ELR (cell line): ENCODE results near the gene TBC1D5.

Experiments
- DNase-seq: peaks from one replicate; pipeline ENCODE4 v3.0.0-alpha.2; 2015; ENCODE audit warnings: low read depth

TBC1D5 gene

DNA sequence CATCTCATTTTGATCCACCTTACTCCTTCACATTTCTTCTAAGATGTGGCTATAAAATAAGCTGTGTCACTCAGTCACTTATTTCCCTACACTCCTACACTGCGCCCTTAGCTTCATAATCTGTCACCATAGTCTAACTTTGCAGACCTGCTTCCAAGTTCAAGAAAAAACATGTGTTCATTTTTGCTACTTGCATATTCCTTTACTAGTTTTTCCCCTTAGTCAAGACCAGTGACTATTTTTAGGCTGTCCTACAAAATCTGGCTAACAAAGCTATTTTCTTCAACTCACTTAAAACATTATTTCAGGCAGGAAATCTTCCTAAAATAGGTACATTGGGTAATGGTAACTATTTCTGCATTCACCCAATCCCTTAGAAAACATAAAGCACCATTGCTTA is 272.5 kb downstream of the TBC1D5 start:
- DNase-seq: no peak

DNA sequence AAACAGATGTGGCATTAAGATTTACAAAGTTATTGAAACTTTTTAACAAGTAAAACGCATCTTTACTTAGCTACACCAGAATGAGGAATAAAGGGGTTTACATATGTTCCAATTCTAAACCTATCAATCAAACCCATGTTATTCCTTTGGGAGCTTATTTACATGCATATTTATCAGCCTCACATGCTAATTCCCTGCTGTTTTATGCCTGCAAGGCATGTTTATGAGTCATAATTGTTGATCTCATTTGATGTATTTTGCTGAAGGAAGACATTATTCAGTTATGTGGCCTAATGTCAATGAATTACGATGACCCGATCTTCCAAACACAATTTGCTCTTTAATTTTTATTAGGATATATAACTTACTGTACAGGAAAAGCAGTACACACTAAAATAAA is 272.9 kb downstream of the TBC1D5 start:
- DNase-seq: peak; percentile 60

- DNase-seq: peak; percentile 75
Measured at GRCh38 chr3:17466028-17466427, 276.4 kb downstream of the TBC1D5 start.

DNA sequence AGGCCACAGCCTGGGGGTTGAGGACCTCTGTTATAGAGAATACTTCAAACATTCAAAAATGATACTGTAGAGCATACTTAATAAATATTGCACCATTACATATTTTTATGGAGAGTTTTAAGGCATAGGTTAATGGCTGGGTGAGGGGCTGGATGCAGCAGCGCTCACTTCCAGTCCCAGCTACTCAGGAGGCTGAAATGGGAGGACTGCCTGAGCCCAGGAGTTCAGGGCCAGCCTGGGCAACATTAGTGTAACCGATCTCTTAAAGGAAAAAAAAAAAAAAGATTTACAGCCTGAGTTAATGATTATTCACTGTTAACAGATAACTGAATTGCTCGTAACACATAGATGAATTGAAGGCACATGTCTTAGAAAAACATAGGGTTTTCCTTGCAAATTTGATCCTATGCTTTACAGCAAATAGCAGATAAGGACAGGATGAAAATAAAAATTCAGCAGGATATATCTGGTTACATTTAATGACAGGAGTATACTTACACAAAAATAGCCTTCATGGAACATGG is 282.9 kb downstream of the TBC1D5 start:
- DNase-seq: no peak

- no peak for DNase-seq
Measured at GRCh38 chr3:17456650-17457049, 285.8 kb downstream of the TBC1D5 start.

- no peak for DNase-seq
Measured at GRCh38 chr3:17456046-17456445, 286.4 kb downstream of the TBC1D5 start.

- no peak for DNase-seq
Measured at GRCh38 chr3:17444865-17445264, 297.6 kb downstream of the TBC1D5 start.

DNA sequence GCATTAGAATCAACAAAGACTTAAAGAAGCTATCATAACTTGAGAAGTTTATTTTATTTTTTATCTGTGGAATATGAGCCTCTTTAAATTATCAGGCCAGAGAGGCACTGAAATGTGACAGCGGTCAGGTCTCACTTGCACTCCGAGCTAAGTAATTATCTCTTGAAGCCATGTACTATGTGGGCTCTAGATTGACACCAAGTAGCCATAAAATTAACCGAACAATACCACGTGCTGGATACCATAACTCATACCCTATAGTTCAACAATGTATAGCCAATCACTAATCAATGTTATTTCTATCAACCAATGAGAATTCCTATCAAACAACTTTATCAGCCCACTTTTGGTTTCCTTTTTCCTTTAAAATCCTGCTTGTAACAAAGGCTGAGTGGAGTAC is 299.3 kb downstream of the TBC1D5 start:
- DNase-seq: no peak

GRCh38 chr3:17442332-17443049 is 299.9 kb downstream of the TBC1D5 start:
- DNase-seq: peak; percentile 2

GRCh38 chr3:17433876-17434275 is 308.6 kb downstream of the TBC1D5 start:
- DNase-seq: no peak

DNA sequence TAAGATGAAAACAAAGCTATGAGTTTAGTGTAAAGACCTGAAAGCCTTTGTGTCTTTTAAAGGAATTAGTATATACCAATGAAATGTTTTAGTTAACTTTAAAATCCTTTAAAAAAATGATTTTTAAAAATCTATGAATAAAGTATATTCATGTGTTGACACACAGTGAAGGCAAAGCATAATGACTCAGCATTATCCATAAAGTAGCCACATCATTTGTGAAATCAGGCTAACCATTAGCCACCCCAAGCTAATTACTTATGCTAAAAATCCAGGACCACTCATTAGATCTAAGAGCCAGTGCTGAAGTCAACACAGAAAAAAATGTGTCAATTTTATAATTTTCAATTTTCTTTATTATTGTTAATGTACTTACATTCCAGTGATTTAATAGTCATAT is 310.2 kb downstream of the TBC1D5 start:
- DNase-seq: peak; percentile 11

GRCh38 chr3:17431484-17432045 is 310.9 kb downstream of the TBC1D5 start:
- DNase-seq: no peak

GRCh38 chr3:17431004-17431403 is 311.4 kb downstream of the TBC1D5 start:
- DNase-seq: peak; percentile 57

GRCh38 chr3:17430582-17430981 is 311.8 kb downstream of the TBC1D5 start:
- DNase-seq: no peak

GRCh38 chr3:17423786-17424536 is 318.5 kb downstream of the TBC1D5 start:
- no peak for DNase-seq

DNA sequence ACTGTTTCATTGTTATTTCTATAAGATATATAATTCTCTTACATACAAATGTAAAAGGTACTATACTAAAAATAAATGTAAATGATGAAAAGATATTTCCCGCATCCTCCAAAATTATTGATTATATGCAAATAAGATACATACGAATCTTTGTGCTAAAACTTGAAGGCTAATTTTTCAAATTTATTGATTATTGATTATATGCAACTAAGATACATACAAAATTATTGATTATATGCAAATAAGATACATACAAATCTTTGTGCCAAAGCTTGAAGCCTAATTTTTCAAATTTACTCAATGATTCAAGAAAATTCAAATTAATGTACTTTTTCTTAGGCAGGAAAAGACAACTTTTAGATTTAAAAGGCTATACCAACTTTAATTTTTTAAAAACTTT is 319.8 kb downstream of the TBC1D5 start:
- DNase-seq: no peak

- peak; percentile 19 for DNase-seq
Measured at GRCh38 chr3:17420668-17421067, 321.8 kb downstream of the TBC1D5 start.

- DNase-seq: peak; percentile 68
Measured at GRCh38 chr3:17412950-17413530, 329.4 kb downstream of the TBC1D5 start.

DNA sequence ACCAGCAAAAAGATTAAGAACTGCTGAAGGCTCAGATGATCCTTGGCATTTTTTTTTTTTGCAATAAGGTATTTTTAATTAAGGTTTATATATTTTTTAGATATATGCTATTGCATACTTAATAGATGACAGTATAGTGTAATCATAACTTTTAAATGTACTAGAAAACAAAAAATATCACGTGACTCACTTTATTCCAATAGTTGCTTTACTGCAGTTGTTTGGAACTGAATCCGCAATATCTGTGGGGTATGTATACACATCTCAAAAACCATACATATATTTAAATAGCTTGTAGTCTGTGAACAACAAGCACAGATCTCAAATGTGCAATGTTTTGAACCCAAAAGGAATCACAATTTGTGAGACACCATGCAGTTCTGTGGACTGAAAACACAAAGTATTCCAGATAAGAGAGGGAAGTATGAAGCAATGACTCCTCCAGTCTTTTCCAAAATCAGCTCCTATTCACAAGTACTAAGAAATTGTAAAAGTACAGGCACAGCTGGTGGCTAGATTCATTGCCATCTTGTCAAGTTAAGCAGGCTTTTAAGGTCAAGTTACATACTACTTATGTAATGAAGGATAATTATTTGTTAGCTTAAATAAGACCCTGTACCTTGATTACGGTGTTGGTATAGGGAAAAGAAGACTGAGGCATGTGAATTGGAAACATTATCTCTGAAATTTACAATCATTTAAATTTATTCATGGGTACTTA is 331.1 kb downstream of the TBC1D5 start:
- DNase-seq: no peak

- DNase-seq: no peak
Measured at GRCh38 chr3:17407576-17407975, 334.9 kb downstream of the TBC1D5 start.

- no peak for DNase-seq
Measured at GRCh38 chr3:17404548-17404947, 337.9 kb downstream of the TBC1D5 start.

- DNase-seq: no peak
Measured at GRCh38 chr3:17402442-17402841, 340.0 kb downstream of the TBC1D5 start.
